Medulla oblongata (tissue), 1 donor: ENCODE data around the gene CASS4.
"Not testable (repeated sequence)": the region's sequence is repeated elsewhere in the genome, so short reads cannot be mapped to it uniquely, and the experiment has no call there.

ENCODE experiments used
- DNase-seq: peaks from one replicate; pipeline ENCODE4 v3.0.0-alpha.2; 2015; ENCODE audit errors: extremely low spot score

The CASS4 gene

DNA sequence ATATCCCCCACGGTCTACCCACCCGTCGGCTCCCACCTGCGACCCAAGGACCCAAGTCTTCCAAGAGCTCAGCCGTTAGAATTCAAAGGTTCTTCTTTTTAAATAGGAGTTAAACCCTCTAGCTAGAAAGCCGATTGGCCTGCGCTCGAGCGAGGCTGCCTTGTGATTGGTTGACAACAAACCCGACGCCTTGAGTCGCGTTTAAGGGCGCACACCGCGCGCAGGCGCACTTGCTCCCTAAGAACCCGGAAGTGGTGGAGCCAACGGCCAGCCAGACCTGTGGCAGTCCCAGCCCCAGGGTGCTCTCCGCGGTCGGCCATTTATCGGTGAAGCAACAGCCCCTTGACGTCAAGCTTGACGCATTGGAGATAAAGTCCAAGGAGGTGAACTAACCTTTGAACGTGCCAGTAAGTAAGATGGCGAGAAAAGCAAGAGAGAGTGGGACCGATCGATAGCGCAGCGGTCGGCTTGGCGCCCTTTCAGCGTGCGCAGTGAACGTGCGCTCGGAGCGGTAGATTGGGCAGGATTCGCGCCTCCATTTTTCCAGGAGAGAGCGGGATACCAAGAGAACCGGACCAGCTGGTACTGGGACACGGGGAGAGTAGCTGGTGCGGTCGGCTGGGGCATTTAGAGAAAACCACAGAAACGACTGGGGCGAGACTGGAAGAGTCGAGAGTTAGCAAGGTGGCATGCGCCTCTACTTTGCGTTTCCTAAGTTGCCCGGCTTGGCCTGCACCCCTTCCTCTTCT, 19.8 kb upstream of the CASS4 start, which contains the start of the genes AURKA and CSTF1:
Gene AURKA, minus strand, starts transcription at position 84 of the 749 bp plus-strand sequence. CDS start 4,018 bp downstream, outside the sequence.
Gene CSTF1, plus strand, starts transcription at position 514 of the 749 bp plus-strand sequence. CDS start 2,908 bp downstream, outside the sequence.
- peak; percentile 99 for DNase-seq

DNA sequence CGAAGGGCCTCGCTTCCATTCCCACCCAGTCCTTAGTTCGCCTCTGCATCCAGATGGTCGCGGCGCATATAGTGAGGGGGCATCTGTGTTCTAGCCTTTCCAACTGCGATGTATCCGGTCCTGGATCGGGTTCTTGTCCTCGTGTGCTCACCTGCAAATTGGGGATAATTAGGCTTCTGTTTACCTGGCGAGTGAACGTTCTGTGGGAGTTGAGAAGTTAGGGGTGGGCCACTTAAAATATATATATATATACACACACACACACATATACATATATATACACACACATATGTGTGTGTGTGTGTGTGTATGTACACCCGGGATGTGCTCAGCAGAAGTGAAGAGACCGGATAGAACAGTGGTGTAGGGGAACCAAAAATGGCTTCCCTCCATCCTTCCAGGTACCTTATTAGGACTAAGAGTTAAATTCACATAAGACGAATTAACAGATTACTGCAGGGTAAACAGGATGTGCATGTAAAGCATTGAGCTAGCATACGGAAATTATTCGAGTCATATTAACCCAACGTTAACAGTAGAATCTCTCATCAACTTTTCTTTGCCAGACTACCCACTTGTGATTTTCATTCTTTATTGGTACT, 19.1 kb upstream of the CASS4 start:
- no peak for DNase-seq

GRCh38 chr20:56393653-56394052, 18.4 kb upstream of the CASS4 start:
- DNase-seq: no peak

- DNase-seq: no peak
Measured at GRCh38 chr20:56395166-56395565, 16.9 kb upstream of the CASS4 start.

GRCh38 chr20:56400001-56400640, 11.9 kb upstream of the CASS4 start:
- DNase-seq: peak; percentile 86

- DNase-seq: no peak
Measured at GRCh38 chr20:56403465-56403864, 8.6 kb upstream of the CASS4 start.

- not testable (repeated sequence) for DNase-seq
Measured at GRCh38 chr20:56405356-56405755, 6.7 kb upstream of the CASS4 start.

- no peak for DNase-seq
Measured at GRCh38 chr20:56406910-56407309, 5.2 kb upstream of the CASS4 start.

DNA sequence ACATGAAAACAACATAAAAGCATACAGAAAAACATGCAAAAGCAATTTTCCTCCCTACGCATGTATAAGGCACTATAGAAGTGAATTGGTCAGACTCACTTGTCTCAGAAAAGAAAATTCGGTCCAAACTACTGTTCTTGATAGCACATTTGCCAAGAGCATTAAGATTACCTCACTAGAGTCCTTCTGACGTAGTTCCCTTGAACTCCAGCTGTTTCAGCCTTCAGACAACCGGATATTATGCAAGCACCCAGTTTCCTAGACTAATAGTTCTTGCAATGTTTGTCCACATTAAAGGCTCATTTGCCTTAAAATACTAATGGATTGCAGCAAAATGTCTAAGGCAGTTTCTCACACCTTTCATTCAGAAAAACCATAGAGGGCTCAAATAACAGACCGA, 2.5 kb upstream of the CASS4 start:
- DNase-seq: no peak

GRCh38 chr20:56409956-56410355, 2.1 kb upstream of the CASS4 start:
- no peak for DNase-seq

GRCh38 chr20:56411287-56411686, 773 bp upstream of the CASS4 start:
- not testable (repeated sequence) for DNase-seq

- DNase-seq: no peak
Measured at GRCh38 chr20:56412473-56412790, 372 bp downstream of the CASS4 start.

GRCh38 chr20:56412949-56413348, 889 bp downstream of the CASS4 start:
- DNase-seq: no peak

- DNase-seq: no peak
Measured at GRCh38 chr20:56414842-56415765, 3.0 kb downstream of the CASS4 start.

- no peak for DNase-seq
Measured at GRCh38 chr20:56417402-56417801, 5.3 kb downstream of the CASS4 start.

DNA sequence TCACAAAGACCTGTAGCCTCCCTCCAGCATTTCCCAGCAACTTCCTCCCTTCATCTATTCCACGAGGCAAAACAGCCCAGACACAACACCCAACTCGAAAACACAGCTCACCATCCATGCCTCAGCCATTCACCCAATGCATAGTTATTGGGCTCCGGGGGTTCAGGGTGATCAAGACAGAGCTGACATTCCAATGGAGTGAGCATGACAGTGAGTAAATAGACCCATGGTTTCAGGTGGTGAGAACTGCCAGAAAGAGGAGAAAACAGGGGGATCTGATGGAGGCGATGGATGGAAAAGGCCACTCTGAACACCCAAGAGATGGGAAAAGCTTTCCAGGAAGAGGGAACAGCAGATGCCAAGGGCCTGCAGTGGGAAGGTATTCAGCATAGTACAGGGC, 5.9 kb downstream of the CASS4 start:
- DNase-seq: no peak

GRCh38 chr20:56418385-56418861, 6.4 kb downstream of the CASS4 start:
- no peak for DNase-seq

DNA sequence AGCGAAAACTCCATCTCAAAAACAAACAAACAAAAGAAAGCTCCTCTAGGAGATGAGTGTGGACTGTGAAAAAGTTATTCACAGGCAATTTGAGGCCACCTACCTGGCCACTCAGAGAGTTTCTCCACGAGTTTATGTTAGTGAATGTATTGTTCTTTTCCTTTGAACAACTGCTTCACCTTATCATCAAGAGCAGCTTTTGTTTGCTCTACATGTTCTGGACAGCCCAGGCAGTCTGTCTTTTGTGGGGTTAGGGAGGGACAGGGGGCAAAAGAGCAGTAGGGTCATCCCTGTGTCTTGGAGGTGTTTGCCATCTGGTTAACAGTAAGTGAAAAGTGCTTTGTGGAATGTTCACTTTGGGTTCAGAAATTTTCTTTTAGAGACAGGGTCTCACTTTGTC, 8.0 kb downstream of the CASS4 start:
- no peak for DNase-seq

GRCh38 chr20:56420940-56421688, 9.1 kb downstream of the CASS4 start:
- no peak for DNase-seq

DNA sequence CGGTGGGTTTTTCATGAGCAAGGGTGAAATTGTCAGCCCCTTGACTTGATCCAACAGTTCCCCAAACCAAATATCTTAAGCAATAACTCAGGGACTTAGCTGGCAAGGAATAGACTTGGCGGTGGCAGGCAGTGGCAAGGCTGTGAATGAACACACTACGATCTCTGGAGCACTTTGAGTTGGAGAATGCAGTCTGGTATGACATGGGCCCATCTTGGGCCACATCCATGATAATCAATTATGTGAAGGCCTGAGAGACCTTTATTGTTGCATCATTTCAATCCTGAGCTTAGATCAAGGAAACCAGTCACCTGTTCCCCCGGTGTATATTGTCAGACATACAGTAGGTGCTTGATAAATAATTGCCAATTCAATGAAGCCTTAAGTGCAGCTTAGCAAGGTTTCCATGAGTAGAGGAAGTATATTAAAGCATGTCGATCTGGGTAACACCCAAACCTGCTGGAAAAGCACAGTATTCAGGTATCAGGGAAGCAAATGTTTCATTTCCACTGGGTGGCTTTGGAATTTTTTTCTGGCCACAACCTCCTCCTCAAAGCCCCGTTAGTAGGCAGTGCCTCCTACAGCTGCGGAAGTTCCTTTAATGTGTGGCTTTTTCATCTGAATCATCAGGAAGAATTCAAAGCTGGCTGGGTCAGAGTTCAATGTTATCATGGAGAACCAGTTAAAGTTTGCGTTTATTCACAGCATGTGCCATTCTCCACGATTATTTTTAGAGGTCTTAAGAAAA, 10.2 kb downstream of the CASS4 start:
- DNase-seq: no peak
